NCI-H2081 treated with DMSO at 0.1 percent for 48 hours (cell line): ENCODE measurements around the gene CD40LG.

Source experiments
- DNase-seq: peaks from one replicate; lab custom pipeline; 2025; lab: John Stamatoyannopoulos, UW

The CD40LG gene

DNA sequence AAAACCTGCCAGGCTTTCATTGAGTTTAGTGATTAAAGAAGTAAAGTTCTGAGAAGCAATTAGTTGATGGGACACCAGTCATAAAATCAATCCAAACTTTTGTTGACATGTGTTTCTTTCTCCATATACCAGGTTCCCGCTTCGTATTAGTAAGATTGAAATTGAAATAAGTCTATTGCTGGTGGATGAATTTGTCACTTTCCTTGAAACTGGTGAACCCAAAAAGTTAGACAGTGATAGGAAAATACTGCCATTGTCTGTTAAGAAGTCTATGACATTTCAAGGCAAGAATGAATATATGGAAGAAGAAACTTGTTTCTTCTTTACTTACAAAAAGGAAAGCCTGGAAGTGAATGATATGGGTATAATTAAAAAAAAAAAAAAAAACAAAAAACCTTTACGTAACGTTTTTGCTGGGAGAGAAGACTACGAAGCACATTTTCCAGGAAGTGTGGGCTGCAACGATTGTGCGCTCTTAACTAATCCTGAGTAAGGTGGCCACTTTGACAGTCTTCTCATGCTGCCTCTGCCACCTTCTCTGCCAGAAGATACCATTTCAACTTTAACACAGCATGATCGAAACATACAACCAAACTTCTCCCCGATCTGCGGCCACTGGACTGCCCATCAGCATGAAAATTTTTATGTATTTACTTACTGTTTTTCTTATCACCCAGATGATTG is at the start of gene CD40LG:
Gene CD40LG (plus strand): TSS at position 482 of the 684 bp plus-strand sequence. CDS start 91 bp downstream, at position 573.
- DNase-seq, result no peak

GRCh38 chrX:136598631-136599030 is 49.3 kb upstream of the CD40LG start:
- DNase-seq, result no peak

DNA sequence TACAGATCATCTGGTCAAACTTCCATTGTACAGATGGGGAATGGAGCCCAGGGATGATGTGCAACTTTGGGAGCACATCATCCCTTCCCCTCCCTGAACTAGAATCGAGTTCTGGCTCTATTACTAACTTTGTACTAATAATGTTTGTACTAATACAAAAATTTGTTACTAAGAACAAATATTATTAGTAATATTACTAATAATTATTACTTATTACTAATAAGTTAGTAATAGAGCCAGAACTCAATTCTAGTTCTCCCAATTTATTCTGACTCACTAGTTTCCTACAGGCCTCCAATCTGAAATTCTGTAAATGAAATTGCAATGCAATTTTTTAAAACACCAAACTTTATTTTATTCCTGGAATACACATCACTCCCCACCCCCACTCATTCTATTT is 47.9 kb upstream of the CD40LG start:
- no peak for DNase-seq

- DNase-seq, result no peak
These were observed 40.7 kb upstream of the CD40LG start for GRCh38 chrX:136607236-136607635.

DNA sequence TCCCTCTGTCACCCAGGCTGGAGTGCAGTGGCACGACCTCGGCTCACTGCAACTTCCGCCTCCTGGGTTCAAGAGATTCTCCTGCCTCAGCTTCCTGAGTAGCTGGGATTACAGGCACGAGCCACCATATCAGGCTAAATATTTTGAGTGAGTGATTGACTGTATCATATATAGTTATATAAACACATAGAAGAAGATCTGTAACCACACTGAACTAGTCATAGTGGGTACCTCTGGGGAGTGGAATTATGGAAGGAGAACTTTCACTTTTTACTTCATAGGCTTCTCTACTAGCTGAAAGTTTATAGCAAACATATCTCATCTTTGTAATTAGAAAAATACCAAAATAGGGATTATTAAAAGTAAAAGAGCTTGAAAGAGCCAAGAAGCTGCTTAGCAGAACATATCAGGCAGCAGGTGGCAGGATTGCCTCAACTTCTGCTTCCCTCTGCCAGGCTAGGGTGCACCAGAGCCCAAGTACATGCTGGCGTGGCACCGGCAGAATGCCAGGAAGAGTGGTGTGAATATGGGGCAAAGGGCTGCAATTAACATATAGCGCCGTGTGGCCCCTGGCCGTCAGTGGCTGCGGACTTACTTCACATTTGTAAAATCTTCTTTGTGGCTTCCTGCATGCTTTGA is 39.5 kb upstream of the CD40LG start:
- no peak for DNase-seq

GRCh38 chrX:136616987-136617685 is 30.8 kb upstream of the CD40LG start:
- no peak for DNase-seq

DNA sequence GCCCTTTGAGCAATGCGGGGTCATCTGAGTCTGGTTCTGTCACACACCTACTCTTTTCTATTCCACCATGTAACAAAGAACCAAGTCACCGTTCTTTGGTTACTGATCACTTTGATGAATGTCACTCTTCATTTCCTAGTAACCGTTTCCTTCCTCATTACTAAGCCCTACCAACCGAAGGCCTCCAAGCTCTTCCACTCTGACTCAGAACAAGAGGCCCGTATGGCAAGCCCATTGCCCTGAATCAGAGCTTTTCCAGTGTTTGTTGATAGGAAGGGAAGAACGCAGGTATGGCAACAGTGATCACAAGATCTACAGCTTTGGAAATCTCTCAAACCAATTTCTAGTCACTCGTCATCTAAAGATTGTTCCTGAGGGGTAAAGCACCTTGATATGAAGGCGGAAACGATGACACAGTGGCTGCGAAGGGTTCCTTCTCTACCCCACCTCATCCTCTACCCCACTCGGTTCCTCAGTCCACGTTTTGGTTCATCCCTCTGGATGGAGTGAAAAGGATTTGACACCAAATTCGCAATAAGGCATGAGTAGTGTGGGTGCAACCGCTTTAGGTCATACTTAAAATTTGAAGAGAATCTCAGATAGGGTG is 28.0 kb upstream of the CD40LG start:
- DNase-seq, result no peak

DNA sequence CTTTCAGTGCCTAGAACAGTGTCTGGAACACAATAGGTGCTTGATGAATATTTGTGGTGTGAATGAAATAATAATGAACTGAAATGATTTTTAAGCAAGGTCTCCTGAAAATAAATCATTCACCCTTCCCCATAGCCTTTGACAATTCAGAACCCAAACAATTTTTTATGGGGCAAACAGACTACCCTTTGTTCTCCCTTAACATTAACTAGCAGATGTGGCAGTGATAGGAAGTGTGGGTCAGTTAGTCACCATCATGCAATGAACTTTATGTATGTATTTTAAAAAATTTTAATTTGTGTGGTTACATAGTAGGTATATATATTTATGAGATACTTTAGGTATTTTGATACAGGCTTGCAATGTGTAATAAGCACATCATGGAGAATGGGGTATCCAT is 27.2 kb upstream of the CD40LG start:
- DNase-seq, result no peak

GRCh38 chrX:136622568-136622967 is 25.4 kb upstream of the CD40LG start:
- no peak for DNase-seq

DNA sequence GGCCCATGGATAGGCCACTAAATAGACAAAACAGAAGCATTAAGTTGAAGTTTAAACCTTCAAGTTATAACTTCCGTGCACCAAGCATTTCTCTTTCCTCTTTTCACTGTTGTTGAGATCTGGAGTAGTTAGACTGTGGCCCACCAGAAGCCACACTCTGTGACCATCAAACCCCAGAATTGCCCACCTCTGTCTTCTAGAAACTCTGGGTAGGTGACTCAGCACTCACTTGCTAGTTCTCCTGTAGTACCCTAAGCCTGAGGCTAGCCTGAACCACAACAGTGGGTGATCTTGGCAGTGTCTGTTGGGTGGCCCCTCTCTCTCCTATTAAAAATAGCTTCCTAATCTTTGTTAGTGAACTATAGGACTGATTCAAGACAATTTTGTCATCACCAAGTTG is 24.6 kb upstream of the CD40LG start:
- no peak for DNase-seq

GRCh38 chrX:136625246-136625645 is 22.7 kb upstream of the CD40LG start:
- no peak for DNase-seq

DNA sequence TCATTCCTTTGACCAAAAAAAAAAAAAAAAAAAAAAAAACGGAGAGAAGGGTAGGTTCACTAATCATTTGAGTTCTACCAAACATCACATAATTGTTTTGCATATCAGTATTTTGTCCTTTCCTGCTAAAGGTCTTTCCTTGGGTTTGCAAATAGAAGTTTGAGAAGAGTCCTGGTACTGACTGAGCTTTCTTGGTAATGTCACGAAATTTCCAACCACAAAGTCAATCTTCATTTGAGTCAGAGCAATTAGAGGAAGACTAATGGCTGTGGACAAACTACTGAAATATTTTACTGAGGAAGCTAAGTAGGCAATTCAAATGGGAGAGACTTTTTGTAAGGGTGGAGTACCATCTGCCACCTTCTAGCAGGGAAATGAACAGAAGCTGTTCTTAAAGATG is 21.7 kb upstream of the CD40LG start:
- DNase-seq, result no peak

DNA sequence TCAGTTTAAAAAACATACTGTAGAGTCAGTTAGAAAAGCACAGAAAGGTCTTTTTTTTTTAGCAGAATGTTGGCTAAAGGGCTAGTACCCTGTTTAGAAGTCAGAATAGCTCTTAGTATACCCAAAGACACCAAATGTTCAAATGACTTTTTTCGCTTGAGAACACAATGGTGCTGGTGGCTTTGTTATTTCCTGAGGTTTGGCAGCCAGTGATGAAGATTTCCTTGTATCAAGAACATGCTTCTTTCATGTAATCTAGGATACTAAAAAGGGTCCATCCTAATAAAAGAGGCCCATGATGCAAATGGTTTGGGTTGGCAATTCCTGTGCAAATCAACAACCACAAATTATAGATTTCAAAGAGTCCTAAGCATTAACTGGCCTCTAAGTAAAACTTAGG is 21.1 kb upstream of the CD40LG start:
- DNase-seq, result no peak

DNA sequence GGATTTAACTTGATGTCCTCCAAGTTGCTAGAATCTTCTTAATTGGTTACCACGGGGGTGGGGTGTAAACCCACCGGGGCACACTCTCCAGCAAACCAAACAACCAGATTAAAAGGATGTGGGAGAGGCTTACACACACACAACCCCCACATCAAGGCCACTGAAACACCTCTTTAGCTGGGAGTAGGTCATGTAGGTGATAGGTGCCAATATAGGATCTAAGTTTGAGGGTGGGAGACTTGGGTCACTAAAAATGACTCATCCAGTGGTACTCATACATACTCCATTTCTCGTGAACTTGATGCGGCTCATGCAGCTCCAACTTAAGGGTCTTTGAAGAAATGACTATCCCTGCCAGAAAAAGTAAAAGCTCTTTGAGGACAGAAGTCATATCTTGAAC is 20.5 kb upstream of the CD40LG start:
- no peak for DNase-seq

DNA sequence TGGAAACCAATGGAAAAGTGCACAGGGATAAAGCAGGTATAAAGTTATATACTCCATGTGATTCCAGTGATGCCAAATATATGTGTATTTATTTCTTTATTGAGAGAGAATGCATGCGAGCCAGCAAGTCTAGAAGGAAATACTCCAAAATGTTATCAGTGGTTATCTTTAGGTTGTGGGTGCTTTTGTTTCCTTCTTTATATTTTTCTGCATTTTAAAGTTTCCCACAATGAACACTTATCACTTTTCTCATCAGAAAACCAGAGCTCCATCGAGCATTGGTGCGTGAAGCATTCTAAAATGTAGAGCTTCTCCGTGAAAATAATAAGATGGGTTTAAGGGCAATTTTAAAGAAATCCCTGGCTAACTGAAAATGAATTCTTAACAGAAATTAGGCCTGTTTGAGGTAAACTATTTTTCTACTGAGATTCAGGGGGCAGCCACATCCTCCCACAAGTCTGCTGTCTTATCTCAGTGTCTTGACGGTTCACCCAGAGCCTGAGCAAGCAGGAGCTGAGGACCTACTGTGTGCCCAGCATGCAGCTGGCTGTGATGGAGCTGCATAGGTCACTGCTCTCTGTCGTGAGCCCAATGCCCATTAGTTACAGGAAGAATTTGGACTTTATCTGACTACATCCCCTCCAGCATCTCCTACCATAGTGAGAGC is 18.7 kb upstream of the CD40LG start:
- DNase-seq, result no peak

DNA sequence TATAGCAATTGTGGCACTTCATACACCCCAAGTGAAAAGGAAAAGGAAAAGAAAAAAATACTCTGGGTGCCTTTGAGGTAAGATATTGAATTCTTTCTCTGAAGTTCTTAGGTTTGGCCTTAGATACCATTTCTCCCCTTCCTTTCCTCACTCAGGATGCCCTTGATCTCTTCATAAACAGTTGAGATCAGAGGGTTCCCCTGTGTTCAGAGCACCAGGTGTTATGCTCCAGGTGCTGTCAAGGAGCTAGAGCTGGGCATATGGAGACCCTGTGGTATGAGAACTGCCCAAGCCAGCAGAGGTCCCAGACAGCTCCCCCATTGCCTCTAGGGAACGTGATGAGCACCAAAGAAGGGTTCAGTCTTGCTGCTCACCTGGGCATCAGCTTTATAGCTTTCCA is 17.1 kb upstream of the CD40LG start:
- no peak for DNase-seq

DNA sequence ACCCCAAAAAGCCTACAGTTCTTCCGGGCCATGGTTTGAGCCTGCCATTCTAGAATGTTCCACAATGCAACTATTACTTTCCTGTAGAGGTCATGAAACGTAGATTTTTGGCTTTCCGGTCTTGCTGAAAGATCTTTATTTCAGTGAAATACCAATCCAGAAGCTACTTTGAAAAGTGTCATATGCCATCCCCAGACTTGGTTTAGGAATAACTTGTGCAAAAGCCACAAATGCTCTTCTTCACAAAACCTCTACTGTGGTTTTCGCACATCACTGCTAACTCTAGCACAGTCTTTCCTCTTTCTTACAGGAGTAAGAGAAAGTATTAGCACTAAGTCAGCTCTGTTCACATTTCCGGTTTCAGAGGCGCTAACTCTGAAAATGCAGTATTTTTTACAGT is 12.7 kb upstream of the CD40LG start:
- DNase-seq, result no peak

- DNase-seq, result no peak
These were observed 11.8 kb upstream of the CD40LG start for GRCh38 chrX:136636121-136636520.

DNA sequence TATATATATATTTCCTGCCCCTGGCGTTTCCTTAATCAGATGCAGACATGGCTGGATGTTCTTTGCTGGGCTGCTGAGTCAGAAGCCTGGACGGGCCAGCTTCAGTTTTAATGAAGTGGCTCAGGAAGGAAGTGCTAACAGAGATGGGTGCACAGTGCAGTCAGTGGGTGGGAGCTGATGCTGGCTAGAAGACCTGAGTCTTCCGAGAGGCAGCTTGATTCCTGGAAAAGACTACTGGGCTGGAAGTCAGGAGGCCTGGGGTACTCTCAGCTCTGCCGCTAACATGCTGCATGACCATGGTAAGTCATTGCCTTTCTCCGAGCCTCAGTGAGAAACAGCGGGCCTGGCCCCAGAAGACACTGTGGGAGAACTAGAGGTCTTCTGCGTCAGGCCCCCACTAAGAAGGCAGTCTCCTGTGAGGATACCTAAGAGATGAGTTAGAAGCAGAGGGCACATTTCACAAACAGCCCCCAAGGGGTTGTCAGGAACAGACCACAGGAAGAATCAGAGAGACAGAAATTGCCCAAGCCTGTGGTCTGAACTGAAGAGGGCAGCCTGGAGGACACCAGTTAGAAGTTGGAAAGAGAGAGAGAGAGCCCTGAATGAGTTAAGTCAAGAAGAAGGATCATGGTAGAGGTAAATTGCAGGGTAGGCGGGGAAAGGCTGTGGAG is 8.3 kb upstream of the CD40LG start:
- no peak for DNase-seq

- DNase-seq, result no peak
These were observed 4.7 kb upstream of the CD40LG start for GRCh38 chrX:136643243-136643642.

GRCh38 chrX:136646602-136647239 is 1.2 kb upstream of the CD40LG start:
- DNase-seq, result no peak
